ENCODE data around the gene CSMD2. TPM values are rescaled to one million over a fixed set of nuclear protein-coding genes. Genes with fewer than 3 reads are reported as not detected.

The CSMD2 gene
- polyA plus RNA-seq, 10 donors: 0.52 to 2.2 (median 0.84) TPM

DNA sequence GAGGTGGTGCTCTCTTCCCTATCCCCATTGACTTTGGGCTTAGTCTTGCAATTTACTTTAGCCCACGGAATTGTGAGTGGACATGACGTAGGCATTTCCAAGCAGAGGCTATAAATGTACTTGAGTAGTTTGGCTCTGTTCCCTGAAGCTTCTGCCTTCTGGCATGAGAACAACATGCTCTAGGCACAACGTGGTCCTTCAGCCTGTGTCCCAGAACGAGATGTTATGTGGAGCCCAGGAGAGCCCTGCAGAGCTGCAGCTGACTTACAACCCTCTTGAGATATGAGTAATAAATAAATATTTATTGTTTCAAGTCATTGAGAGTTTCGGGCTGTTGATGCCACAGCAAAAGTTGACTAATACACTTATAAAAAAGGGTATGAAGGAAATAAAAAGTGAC, 406.3 kb downstream of the CSMD2 start:
- DNase-seq: peak in 1 of 3 donors; percentile 19

DNA sequence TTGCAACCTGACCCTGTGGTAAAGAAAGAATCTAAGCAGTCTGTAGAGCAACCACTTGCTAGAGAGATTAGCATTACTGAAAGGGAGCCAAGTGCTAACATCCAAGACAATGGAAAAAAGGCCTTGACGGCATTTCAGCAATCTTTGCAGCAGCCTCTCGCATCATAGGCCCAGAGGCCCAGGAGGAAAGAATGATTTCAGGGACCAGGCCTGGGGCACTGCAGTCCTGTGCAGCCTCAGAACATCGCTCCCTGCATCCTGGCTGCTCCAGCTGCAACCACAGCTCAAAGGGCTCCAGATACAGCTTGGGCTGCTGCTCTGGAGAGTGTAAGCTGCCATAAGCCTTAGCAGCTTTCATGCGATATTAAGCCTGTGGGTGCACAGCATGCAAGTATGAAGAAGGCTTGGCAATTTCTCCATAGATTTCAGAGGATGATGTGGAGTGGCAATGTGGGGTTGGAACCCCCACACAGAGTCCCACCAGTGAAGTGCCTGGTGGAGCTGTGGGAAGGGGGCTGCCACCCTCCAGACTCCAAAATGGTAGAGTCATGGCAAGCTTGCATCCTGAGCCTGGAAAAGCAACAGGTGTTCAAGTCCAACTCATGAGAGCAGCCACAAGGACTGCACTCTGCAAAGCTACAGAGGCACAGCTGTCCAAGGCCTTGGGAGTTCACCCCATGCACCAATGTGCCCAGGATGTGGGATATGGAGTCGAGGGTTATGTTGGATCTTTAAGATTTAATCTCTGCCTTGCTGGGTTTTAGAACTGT, 411.8 kb downstream of the CSMD2 start:
- no peak for DNase-seq

DNA sequence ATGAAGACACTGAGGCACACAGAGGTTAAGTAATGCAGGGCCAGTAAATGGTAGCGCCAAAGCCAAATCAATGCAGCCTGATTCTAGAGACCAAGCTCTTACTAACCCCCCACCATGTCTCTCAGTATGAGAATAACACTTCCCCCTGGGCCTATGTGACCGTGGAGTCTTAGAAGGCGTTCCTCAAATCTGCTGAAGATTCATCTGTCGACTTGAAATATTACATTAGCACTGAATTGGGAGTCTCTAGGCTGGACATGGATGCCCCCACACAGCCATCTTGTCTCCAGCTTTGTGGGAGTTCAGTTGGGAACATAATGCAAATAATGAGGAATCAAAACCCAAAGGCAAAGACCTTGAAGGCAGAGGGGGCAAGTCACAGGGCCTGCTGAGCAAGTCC, 419.1 kb downstream of the CSMD2 start:
- no peak for DNase-seq

DNA sequence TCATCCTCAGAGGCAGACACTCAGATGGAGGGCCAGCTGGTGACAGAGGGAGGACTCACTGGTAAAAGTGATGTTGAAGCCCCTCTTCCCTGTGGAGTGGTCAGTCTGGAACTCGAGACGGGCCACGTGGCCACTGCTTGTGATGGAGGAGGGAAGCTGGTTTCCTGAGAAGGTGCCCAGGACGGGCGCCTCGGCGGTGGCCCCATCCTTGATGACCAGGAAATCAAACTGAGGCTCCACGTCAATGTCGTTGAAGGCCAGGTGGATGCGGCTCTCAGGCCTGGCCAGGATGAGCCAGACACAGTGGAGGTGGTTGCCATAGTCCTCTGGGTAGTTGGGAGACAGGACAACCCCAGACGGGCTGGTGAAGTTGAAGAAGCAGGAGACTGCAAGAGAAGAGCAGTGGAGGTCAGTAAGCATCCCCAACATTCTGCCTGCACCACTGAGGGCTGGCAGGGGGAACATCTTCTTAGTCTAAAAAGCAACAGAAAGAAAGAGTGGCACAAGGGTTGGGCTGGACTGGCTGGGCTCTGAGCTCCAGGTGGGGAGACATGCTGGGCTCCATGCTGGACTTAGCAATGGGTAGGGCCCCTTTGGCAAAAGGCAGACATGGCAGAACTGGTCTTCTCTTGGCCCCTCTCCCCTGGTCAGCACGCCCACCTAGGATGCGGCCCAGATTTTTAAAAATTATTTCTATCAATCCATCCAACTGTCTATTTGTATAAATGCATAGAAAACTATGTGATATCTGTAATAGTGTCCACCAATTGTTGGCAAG, 421.6 kb downstream of the CSMD2 start:
- no peak for DNase-seq

DNA sequence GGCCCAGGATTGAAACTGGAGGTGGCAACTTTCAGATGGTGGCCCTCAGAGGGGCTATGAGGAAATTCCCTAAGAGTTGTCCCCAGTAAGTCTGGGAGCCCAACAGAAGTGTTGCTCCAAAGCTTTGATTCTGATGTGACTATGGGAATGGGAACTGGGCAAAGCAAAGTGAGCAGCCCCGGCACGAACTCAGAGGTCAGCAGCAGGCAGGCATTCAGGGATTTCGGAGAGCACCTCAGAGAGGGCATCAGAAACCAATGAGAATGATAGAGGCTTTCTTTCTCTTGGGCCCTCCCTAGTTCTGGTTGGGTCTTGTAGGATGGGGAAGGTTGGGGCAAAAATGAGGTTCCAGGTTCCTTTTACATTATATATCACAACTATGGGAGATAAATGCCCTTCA, 422.4 kb downstream of the CSMD2 start:
- DNase-seq: no peak

DNA sequence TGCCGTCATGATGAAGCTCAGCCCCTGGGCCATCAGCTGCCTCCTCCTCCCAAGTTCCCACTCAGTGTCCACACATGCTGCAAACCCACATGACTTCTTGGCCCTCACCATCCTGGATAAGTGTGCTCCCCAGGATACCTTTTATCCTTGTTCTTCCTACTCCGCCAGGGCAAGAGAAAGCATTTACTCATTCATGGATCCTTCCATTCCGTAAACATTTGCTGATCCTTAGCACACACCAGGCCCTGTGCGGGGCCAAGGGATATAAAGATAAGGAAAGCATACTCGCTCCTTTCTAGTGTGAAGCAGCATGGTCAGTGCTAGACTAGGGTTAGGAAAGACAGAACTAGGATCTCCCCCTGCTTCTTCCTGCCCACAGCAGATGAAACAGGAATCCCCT, 423.3 kb downstream of the CSMD2 start:
- DNase-seq: no peak

DNA sequence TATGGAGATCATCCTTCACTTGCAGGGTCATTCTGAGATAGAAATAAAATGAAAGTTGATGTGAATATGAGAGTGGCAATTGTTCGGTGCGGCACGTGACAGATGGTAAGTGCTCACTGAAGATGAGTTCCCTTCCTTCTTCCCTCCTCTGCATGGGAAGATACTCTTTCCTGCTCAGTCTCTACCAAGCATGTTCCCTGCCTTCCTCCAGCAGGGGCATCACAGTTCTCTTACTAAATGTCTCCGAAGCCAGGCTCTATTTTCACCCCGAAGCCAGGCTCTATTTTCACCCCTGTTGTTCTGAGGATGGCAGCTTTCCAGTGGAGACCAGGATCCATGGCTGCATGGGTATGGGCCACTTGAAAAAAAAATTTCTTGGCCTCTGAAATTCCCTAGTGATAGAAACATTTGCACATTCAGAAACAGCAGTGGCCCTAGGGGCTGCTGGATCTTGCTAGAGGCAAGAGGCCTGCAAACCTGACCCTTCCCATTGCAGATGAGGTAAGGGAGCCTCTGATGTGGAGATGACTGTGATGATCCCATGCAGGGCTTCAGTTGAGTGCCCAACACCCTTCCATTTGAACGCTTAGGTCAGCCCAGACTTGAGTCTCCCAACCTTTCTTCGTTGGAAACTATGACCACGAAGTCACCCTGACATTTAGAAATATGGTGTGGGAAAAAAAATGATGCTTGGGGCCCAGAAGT, 424.8 kb downstream of the CSMD2 start:
- DNase-seq: no peak

DNA sequence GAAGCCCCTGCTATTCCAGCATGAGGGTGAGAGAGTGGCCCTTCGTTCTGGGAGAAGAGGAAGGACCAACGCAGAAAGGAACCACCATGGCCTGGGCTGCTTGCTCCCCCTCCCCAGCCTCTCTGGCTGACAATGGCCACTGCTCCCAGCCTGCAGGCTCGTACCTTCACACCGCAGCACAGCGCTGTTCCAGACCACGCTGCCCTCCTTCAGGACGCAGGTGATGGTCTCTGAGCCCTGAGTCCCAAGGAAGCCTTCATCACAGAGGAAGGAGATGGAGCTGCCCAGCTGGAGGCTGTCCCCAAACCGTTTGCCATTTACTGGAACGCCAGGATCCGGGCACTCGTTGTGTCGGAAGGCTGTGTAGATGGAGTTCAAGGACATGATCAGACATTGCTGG, 426.1 kb downstream of the CSMD2 start:
- DNase-seq: no peak

DNA sequence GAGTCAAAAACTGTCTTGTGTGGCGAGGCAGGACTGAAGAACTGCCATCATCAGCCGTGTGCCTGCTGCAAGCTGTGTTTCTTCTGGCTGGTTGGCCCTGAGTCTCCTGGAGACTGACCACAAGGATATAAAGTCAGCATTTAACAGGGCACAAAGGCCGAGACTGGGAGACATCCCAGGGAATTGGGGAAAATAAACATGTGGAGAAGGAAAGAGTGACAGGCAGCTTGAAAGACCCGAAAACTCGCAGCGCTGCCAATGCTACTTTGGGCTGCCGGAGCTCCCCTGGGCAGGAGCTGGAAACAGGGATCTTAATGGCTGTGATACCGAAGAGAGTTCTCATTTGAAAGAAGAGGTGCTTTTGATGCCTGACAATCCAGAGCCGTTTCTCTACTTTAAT, 426.5 kb downstream of the CSMD2 start:
- no peak for DNase-seq

DNA sequence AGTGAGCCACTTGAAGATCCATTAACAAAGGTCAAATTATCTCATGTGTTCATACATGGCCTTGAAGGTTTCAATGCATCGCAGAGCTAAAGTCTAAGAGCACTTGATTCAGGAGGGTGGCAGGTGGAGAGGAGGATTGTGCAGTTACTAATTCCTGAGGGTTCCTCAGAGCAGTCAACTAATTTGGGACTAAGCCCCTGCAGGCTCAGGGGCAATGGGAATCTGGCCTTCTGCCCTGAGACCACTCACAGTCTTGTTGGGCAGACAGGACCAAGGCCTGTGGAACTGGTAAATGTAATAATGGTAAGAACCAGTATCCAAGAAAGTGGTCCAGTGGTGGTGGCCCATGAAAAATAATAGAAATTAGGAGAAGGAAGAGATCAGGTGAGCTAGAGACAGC, 428.5 kb downstream of the CSMD2 start:
- DNase-seq: no peak

DNA sequence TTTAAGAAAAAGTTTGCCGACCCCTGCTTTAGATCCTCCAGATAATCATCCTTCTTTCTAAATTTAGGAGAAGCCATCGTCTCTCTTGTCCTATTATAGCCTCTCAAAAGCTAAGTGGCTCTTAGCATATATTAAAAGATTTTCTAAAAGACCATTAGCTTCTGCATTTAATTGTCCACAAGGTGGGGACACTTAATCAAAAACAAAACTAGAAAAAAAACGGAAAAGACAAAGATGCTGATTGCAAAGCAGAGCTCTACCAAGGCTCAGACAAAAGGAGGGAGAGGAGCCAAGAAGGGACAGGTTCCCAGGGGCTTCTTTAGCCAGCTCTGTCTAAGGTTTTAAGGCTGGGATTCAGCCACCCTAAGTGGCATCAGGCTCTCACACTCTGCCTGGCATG, 429.4 kb downstream of the CSMD2 start:
- DNase-seq: peak in 2 of 3 donors; percentile 1 to 23

DNA sequence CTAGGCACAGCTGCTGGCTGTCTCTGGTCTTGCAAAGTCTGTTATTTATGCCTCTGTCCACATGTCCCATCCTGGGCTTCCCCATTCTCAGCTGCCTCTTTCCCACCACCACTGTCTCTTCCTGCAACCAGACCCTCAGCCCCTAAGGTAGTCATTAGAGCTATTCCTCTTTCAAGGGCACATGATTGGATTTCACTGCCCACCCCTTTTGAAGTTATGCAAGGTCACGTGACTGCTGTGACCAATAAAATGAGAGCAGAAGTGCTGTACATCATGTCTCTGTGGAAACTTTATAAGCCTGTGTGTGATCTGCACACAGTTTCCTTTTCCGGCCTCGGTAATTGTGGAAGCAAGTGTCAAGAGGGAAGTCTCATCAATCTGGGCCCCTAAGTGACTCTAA, 437.7 kb downstream of the CSMD2 start:
- DNase-seq: no peak

DNA sequence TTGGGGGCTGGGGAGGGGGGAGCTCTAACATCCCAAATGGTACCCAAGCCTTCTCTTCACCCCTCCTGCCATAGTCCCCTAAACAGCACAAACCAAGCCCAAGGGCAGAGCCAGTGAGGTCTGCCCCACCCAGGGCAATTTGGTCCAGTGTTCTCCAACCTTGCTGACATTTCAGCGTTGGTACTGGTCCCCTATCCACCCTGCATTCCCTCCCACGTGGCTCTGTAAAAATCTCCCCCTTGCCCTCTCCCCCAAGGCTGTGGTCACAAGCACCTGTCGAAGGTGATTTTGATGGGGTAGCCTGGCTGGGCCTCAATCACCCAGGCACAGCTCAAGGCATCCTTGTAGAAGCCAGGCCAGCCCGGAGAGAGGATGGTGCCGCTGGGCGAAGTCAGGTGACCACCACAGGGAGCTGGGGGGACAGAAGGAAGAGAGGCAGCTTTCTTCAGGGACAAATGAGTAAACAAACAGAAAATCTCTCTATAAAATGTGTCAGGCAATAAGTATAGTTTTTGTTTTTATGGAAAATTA, 438.7 kb downstream of the CSMD2 start:
- no peak for DNase-seq

DNA sequence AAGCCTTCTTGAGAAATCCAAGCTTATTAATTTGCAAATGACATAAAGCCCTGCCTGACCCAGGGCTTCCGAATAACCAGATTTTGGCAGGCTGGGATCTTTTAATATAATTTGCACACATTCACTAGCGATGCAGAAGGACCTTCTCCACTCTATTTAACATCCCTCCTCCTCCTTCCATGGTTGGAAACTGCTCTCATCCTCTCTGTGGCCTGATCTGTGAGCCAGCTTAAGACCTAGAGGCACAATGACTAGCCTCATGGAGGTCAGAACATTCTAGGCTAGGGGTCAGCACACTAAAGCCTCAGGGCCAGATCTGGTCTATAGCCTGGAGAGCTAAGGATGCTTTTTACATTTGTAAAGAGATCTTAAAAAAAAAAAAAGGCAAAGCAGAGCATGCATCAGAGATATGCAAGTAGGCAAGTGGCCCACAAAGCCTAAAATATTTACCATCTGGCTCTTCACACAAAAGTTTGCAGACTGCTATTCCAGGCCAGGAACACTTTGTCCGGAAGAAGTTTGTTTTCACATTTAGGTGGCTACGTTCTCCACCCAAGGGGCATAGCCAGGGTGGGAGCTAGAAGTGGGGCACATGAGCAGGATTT, 439.4 kb downstream of the CSMD2 start:
- DNase-seq: no peak

DNA sequence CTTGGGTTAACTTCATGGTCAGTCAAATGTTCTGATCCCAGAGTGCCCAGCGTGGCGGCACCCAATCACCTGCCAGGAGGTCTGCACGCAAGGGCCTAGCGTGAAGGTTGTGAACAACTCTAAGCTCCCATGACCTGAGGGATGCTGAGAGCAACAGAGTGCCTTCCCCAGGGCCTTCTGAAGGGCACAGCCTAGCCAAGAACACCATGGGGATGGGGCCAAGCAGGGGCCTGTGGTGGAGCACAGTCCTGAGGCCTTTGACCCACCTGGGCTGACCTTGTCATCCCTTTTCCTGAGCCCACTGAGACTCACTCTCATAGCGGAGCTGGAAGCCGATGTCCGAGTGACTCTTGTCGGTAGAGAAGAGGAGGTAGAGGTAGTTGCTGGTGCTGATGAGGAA, 440.0 kb downstream of the CSMD2 start:
- no peak for DNase-seq

DNA sequence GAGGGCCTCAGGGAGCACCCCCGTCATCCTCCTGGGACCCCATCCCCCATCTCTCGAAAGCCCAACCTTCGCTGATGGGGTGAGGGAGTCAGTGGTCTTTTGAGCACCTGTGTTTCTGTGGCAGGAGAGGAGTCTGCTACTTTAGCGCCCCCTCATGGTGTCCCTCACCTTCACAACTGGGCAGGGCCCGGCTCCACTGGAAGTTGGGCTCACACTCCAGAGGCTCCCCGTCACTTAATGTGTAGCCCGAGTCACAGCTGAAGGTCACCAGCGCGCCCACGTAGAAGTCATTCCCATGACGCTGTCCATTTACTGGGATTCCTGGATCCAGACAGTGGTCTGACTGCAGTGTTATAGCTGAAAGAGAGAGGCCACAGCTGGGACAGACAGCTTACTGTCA, 440.7 kb downstream of the CSMD2 start:
- DNase-seq: no peak

DNA sequence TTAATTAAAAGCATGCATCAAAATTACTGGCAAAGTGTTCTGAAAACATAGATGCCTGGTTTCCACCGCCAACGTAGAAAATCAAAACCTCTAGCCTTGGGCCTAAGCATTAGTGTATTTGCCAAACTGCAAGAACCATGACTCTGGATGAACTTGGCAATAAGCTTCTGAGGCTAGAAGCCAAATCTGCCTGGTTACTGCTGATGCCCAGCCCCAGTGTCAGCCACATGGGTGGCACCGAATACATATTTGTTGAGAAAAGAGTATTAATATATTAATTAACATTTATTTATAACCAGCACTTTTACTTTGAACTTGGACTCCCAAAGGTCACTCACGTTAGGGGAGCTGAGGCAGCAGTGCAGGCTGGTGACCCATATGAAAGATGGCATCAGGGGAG, 441.8 kb downstream of the CSMD2 start:
- no peak for DNase-seq

DNA sequence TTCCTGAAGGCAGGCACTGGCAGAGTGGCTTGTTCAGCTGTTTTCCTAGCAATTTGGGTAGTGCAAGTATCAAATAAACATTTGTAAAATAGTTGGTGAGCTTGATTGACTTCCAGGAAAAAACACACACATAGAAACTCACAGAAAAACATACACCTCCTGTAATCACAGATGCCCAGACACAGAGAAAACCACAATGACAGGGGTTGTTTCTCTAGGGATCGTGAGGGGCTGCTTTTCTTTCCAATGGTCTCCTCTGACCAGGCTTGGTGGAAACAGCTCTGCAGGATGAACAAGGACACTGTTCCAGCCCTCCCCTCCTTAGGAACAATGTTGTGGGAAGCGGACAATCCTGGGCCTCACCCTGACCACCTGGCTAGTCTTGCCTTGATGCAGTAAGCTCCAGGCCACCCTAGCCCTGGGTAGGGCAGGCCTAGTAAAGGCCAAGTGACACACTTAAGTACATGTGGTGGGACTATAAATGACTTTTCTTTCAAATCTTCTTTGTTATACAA, 443.7 kb downstream of the CSMD2 start:
- no peak for DNase-seq

DNA sequence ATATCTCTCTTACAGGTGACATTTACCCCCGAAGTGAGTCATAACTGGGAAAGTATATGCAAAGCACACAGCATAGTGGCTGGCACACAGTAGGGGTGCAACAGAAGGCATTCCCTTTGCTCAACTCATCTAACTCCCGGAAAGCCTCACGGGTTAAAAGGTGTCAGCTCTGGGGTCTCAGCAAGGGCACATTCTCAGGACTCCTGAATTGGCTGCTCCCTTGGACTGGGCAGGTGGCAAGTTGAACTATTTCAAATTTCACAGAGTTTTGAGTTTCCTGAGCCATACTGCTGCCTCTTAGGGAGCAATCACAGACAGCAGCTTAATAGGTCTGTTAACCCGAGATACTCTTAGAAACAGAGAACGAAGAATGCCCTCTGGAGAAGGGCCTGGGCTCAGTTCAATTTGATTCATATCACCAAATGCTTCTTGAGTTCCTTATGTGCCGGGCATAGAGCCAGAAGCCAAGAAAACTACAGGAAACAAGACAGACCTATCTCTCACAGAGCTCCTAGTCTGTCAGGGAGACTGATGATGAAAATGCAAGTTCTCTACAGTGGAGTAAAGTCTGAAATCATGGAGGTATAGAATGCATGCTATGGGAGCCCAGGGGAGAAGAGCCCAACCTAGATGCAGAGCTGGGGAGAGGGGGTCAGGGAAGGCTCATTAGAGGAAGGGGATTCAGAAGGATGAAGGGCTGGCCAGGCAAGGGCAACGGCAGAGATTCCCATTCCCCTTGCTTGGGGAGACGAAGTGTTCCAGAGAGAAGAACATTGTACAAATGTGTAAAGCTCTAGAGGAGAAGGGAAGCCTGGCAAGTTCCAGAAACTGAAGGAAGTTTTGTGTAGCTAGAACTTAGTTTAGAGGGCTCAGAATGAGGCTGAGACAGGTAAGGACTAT, 445.0 kb downstream of the CSMD2 start:
- DNase-seq: peak in 2 of 3 donors; percentile 4 to 42

DNA sequence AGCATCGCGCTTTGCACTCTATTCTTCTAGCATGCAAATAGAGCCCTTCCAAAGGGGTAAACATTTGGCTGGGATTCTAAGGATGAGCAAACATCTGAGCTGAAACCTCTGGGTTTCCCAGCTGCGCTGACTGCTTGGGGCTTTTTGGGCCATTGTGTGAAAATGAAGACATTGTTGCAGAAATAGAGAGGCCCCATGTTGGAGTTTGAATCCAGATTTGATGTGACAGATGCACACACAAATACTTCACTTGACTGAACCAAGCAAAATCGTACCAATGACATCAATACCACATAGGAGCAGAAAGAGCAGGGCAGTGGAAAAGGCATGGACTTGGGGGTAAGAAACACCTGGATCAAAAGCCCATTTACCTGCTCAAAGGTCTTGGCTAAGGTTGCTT, 445.7 kb downstream of the CSMD2 start:
- no peak for DNase-seq

DNA sequence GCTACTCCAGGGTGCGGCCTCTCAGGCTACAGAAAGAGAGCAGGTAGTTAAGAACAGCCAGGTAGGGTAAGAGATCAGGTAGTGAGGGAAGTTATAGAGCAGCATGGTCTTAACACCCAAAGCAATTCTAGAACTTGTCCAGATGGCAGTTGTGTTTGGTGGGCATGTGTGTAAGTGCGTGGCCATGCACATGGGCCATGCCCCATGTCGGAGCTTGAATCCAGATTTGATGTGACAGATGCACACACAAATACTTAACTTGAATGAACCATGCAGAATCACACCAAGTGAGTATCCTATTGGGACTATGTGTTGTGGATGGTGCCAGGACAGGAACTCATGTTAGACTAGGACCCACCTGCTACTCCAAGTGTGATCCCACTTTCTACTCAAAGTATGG, 446.8 kb downstream of the CSMD2 start:
- DNase-seq: no peak

Measured in muscle of back (tissue), 11 donors.